NCI-H524 (cell line): ENCODE data around the gene TTC1.
"Not testable (repeated sequence)": the region's sequence is repeated elsewhere in the genome, so short reads cannot be mapped to it uniquely, and the experiment has no call there.

Source experiments
- DNase-seq, 2 experiments: peaks; one replicate each; lab custom pipeline; 2025; lab: John Stamatoyannopoulos, UW

The TTC1 gene

DNA sequence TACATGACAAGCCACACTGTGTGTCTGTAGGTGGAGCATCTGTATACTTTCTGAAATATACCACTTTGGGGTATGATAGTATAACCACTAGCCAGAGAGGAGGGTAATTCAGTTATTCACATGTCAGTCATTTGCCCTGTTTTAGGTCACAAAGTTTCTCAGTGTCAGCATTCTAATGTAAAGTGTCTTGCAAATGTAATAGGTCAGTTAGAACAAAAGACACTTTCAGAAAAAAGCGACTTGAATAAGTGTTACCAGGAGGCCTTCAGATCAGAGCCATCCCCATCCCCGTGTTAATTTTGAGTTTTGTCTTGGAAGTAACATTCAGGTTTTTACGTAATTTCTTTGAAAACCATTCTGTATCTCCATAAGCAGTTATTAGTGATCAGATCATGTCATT is 33.7 kb downstream of the TTC1 start:
- no peak for DNase-seq

- DNase-seq = no peak
Observed at GRCh38 chr5:160044391-160044804, 35.5 kb downstream of the TTC1 start.

- no peak for DNase-seq
Observed at GRCh38 chr5:160044967-160045366, 36.0 kb downstream of the TTC1 start.

DNA sequence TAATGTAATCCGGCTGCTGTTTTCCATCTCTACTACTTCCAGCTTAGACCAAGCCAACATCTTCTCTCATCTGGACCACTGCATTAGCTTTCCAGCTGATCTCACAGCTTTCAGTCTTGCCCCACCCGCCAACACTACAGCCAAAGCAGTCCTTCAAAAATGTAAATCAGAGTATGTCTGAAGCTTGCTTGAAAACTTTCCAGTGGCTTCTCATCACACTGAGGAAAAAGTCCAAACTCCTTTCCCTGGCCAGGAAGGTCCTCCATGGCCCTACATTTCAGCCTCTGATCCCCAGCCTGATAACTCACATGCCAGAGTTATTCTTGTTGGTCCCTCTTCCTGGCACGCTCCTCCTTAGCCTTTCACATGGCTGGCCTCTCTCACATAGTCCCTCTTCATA is 38.5 kb downstream of the TTC1 start:
- no peak for DNase-seq

- DNase-seq = no peak
Observed at GRCh38 chr5:160048131-160048530, 39.2 kb downstream of the TTC1 start.

- no peak for DNase-seq
Observed at GRCh38 chr5:160049099-160049498, 40.2 kb downstream of the TTC1 start.

- no peak for DNase-seq
Observed at GRCh38 chr5:160054047-160054446, 45.1 kb downstream of the TTC1 start.

- DNase-seq = no peak
Observed at GRCh38 chr5:160054831-160055230, 45.9 kb downstream of the TTC1 start.

DNA sequence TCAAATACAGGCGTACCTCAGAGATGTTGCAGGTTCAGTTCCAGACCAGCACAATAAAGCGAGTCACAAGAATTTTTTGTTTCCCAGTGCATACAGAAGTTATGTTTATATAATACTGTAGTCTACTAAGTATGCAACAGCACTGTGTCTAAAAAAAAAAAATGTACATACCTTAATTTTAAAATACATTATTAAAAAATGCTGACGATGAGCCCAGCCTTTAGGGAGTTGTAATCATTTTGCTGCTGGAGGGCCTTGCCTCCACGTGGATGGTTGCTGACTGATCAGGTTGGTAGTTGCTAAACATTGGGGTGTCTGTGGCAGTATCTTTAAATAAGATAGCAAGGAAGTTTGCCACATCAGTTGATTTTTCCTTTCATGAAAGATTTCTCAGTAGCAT is 48.3 kb downstream of the TTC1 start:
- no peak for DNase-seq

DNA sequence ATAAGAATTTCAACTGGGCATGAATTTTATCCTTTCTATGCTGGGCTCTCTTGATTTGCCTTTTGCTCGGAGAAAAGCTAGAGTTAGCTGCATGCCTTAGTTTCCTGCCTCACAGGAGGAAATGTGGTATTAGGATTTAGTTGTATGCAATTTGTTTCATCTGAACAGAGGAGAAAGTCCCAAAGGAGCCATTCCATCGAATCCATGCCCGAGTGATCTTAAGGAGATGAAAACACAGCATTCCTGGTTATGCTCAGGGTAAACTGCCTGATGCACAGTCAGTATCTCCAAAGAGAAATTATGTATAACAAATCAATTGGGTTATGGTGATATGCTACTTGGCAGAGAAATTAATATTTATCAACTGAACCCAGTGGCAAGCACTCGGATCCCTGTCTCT is 51.1 kb downstream of the TTC1 start:
- DNase-seq = no peak

DNA sequence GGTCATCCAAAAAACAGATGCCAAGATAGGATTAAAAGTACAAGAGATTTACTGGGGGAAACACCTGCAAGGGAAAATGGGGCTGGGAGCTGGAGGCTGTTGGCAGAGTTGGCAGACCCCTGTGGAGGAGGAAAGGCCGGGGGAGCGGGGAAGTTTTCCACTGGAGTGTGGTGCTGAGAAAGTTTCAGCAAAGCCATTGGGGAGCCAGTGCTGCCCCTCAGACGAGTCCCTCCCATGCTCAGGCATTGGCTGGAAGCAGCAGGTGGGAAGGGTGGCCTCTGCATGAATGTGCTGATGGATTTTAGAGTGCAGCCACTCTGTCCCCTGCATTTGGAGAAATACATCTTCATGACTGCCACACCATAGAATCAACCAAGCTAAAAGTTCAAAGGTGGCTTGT is 52.8 kb downstream of the TTC1 start:
- no peak for DNase-seq

DNA sequence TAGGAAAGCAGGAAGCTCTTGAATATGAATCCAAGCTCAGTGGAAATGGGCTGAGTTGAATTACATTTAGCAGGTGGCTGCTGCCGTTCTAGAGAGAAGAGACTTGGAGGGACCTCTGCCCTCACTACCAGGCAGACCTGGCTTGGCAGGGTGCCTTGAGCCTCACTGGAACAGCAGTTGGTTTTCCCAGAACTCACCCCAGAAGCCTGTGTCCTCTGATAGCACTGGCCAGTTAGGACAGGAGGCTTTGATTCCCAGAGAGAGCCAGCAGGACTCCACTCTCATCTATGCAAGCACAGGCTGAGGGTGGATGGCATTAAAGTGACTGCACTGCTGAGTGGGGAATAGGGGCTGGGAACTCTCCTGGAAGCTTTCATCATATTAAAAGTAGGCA is 55.5 kb downstream of the TTC1 start:
- DNase-seq = no peak

DNA sequence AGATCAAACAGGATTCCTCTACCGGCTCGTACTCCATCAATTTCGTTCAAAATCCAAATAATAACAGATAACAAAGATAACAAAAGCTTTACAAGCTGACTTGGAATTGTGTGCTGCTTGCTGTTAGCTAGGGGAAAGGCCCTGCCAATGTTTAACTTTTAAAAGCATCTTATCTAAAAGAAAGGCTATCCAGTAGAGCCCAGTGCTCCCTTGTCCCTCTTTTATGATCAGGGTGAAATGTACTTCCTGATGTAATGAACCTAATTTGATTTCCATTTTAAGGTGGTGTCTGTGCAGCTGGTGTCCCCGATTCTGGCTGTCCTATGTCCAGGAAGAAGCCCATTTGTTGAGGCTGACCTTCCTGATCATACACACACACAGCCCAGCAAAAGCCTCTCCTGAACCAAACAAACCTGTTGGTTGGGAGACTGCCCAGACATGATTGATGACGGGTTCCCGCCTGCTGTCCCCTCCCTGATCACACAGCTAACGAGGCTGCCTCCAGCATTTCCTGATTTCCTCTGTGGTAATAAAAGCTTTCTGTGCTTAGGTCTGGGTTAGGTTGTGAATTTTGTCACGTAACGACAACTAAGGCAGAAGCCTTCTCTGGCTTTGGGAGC is 56.2 kb downstream of the TTC1 start:
- DNase-seq = no peak

- DNase-seq = not testable (repeated sequence)
Observed at GRCh38 chr5:160069120-160069519, 60.2 kb downstream of the TTC1 start.

GRCh38 chr5:160071516-160071915 is 62.6 kb downstream of the TTC1 start:
- peak; percentile 79 to 84 for DNase-seq

DNA sequence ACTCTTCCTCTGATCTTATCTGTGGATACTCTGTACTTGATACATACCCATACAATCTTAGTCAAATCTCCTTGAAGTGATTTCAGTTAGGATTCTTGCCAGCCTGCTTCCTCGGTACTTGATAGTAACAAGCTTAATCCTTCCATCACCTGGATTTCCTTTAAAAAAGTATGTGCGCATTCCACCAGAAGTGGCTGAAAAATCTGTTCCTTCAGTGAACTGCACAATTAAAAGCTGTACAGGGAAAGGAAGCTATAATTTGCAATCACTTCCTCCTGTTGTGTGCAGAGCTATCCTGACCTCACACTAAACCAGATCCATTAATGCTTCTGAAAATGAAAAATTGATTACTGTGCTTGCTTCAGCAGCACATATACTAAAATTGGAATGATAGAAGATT is 63.0 kb downstream of the TTC1 start:
- peak in 1 of 2 experiments; percentile 79 for DNase-seq

- DNase-seq = no peak
Observed at GRCh38 chr5:160075073-160075472, 66.1 kb downstream of the TTC1 start.

DNA sequence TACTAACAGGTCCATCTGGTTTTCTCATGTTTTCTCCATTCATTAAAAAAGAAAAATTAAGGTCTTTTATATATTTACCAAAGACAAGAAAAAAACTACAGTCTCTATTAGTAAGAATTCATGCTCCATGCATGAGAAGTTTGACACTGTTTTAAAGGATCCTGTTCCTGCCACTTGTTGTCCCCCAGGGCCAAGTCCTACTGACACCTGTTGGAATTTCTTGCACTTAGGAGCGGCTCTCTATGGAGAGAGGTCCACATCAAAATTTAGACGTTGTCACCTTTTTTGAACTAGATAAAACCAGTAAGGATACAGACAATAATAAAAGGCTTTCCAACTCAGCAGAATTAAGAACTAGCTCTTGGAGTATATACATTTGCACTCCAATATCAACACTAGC is 68.1 kb downstream of the TTC1 start:
- no peak for DNase-seq

DNA sequence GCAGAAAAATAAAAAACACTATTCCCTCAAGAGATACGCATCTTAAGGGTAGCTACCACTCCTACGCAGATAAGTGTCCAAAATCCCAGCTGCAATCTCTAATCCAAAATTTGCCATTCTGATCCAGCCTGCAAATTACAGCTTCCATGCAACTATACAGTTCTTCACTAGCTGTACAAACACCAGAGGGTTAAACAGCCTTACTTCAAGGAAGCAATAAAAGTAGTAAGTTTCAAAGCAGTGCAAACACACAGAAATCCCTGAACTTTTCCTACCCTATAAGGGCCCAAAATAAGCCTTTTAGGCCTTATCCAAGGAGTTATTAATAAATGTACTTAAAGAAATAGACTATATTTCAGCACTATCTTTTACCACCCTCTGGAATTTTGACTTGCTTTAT is 70.8 kb downstream of the TTC1 start:
- no peak for DNase-seq

DNA sequence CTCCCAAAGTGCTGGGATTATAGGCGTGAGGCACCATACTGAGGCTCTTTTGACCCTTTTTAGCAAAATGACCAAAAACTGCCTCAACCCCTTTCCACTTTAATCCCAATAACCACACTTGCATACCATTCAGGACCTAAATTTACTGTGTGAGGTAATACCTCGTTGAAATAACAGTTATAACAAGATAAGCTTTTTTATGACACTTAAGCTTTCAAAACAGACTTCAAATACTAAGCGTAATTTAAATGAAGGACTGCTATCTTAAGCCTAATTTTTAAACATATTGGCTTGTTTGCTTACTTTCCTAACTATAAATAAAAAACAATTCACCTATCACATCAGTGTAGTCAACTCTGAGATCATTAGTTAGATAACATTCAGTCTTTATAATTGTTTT is 72.6 kb downstream of the TTC1 start:
- no peak for DNase-seq

DNA sequence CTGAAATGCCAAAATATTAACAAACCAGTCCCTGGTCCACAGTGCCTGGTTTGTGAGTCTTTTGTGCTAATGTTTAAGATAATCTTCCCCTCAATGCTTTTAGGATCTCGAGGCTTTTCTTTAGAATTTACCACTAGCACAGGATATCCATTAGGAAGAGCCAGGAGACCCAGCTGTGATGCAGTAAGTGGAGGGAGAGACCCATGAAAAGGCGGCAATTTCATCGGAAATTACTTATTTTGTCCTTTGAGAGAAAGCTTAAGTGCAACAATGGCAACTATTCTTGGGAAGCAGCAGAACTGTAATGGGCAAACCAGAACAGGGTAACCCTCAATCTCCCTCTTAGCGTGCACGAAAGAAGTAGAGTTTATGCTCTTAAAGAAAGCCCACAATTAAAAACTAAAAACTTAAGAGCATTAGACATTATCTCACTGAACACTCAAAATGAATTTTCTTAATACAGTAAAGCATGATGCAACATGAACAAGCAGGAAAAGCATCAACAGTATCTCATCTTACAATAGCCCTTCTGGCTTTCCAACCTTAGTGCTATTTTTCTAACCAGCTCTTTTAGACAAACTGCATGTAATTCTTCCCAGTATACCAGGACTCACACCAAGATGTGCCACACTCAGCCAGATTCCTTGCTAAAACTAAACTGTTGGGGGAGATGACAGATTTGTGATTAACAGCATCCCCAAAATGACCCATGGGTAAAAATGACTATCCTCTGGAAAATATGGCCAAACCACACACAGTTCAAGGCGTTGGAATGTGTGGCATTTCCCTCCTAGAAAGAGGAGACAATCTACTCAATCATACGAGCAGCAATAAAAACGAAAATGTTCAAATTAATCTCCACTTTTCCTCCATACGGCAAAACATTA is 73.9 kb downstream of the TTC1 start:
- DNase-seq = no peak

GRCh38 chr5:160083501-160083900 is 74.6 kb downstream of the TTC1 start:
- no peak for DNase-seq

- DNase-seq = no peak
Observed at GRCh38 chr5:160084144-160084543, 75.2 kb downstream of the TTC1 start.

GRCh38 chr5:160087199-160087598 is 78.3 kb downstream of the TTC1 start:
- no peak for DNase-seq
